ENCODE measurements around the gene SMIM31.

Gene SMIM31

DNA sequence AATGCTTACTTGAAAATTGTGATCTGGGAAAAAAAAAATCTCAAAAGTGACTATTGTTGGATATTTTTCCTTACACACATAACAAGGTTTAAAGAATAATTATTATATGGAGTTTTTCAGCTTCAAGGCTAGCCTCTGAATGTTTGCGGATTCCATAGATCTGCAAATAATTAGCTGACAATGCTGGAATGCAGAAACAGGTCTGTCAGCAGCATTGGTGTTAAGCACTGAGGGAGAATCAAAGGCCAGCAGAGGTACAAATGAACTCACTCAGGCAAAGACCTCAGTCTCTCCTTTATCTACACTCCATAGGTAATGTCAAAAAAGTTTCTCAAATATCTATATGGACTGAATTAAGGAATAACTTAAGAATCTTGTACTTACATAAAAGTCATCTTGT lies 35.1 kb downstream of the SMIM31 start:
- DNase-seq, result no peak

DNA sequence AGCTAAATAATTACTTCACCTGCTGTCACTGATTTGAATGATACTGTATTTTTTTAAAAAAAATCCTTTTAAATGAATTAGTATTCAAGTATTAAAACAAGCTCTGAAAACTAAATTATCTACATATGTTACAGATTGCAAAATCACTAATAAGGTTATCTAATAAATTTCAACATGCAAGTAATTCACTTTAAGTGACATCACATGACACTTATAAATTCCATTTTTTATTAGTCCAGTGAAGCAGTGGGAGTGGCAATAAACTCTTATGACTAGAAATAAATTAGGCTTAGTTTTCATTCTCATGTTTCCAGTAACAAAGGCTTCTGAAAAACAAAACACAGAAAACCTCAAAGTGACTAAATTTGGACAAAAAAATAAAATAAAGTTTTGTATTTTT lies 36.3 kb downstream of the SMIM31 start:
- no peak for DNase-seq

DNA sequence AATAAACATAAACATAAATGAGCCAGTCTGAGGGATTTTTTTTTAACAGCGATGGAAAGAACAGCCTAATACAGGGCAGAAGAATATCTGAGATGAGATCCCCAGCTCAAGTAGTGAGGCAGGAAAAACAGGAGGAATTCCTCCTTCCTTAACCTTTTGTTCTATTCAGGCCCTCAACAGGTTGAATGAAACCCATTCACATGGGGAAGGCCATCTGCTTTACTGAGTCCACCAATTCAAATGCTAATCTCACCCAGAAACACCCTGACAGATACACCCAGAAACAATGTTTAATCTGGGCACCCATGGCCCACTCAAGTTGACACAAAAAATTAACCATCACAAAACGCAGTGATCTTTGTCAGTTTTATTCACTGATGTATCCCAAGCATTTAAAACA lies 45.5 kb downstream of the SMIM31 start:
- no peak for DNase-seq

DNA sequence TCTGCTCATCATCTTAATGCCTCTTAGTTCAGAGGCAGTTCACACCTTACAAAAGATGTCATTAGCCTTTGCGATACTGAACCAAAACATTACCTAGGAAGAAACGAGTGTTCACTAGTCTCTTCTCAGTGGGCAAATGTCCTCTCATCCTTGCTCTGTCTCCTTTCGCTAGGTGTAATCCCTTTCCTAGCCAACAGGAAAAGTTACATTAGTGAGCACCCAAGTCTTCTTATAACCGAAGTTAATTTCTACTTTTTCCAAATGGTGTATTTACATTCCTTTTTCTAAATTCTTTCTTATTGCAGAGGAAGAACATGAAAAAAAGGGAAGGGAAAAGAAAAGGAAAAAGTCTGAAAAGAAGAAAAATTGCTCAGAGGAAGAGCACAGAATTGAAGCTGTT lies 46.9 kb downstream of the SMIM31 start:
- no peak for DNase-seq

DNA sequence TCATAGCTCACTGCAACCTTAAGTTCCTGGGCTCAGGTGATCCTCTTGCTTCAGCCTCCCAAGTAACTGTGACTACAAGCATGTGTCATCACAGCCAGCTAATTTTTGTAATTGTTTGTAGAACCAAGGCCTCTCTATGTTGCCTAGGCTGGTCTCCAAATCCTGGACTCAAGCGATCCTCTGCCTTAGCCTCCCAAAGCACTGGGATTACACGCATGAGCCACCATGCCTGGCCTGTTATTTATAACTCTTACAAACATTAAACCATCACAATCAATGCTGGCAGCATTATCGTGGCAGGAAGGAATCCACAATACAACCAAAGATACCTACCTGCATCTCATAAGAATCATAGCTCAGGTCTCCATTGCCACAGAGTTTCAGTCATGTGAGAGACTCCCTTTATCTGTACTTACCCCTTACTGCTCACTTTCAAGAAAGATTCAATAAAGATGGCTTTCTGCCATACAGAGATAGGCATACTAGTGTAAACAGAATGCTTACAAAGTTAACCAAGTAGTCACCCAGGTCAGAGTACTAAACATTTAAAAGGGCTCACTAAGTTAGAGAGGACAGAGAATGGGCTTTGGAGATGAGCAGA lies 48.5 kb downstream of the SMIM31 start:
- DNase-seq, result no peak

DNA sequence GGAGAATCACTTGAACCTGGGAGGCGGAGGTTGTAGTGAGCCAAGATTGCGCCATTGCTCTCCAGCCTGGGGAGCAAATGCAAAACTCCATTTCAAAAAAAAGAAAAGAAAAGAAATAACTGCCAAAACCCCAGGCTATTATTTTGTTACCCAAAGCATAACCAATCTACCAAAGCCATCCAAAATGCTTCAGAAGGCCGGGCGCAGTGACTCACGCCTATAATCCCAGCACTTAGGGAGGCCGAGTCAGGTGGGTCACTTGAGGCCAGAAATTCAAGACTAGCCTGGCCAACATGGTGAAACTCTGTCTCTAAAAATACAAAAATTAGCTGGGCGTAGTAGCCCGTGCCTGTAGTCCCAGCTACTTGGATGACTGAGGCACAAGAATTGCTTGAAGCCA lies 49.8 kb downstream of the SMIM31 start:
- DNase-seq, result no peak

DNA sequence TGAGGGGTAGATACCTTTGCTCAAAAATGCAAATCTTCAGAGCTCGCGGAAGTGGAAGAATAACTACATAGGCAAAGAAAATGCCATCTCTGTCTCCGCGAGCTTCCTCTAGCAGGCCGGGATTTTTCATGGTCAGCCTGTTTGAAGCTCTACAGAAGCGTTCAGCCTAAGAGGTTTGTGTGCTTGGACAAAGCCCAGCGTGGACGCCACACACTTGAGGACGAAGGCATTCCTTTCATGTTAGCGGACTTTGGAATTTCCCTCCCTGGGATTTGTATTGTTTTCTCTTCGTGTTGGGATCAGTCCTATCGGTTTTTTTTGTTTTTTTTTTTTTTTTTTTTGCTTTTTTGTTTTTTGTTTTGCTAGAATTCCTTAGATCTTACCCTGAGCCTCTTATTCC lies 53.7 kb downstream of the SMIM31 start:
- DNase-seq, result no peak

DNA sequence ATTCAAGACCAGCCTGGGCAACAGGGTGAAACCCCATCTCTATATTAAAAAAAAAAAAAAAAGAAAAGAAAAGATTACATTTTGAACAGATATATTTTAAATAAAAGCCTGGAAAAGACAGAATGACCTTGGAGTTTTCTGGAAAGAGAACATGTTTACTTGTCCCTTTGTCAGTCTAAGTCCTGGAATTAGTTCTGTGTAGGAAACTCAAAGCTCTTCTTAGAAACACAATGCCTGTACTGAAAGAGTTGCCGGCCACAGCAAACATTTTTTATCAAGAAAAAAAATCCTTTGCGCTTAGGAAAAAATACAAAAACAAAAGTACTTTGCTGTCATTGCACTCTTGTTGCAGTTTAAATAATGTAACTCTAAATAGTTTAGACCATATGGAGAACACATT lies 59.6 kb downstream of the SMIM31 start:
- DNase-seq, result no peak

DNA sequence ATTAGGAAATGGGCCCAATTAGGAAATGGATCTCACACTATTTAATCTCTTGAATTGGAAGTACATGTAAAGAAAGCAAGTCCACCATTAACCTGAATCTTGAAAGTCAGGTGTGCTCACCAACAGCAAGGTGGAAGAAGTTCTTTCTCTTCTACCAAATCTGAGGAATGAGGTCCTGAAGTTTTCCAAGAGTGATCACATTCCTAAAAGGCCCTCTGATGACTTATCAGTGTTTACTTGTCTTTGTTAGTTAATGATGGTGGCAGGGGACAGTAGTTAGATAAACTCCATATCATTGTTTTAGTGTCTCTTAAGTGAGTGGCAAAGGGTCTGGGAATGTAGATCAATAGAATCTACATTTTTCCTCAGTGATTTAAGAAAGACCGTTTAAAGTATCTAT lies 61.8 kb downstream of the SMIM31 start:
- no peak for DNase-seq

DNA sequence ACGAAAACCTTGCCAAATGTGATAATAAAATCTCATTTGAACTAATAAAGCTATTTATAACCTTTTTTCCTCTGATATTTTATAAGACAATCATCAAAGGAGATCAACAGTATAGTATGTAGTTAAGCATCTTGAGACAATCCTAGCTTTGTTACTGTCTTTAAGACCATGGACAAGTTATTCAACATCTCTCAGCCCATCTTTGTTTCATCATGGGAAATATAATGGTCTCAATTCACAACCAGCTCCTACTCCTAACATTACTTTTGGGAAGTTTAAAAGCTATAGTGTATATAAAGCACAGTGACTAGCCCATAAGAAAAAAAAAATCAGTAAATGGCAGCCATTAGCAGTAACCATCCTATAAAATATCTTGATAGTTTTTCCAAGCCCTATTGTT lies 65.4 kb downstream of the SMIM31 start:
- no peak for DNase-seq

DNA sequence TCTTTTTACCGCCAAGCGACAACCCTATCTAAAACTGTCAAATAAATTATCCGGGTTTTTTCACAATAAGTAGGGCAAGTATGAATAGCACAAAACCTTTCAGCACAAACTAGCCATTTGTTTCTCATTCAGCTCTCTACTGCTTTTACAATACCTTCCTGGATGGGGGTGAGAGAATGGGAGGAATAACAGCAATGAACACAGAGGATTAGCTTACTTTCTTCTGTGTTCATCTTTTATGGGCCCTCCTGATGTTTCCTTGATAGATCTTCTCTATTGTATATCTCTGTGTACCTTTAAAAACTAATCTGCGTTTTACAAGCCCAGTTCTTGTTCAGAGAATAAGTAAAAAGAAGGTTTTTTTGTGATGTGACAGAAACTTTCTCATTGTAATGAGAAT lies 67.8 kb downstream of the SMIM31 start:
- DNase-seq, result no peak

DNA sequence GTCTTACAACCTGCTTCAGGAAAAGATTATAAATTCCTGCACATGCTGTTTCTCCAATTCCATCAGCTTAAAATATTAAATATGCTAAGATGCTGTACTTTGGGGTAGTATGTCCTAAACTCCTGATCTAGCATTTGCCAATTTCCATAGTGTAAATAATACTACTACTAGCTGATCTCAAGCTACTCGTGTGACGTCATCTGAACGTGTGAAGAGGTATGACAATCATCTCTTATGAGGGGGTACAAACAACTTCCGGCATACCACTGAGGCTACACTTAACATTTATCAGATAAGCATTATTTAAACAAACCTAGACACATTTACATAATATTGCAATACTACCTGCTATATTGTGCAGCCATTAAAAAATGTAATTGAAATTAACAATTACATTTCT lies 70.7 kb downstream of the SMIM31 start:
- no peak for DNase-seq

DNA sequence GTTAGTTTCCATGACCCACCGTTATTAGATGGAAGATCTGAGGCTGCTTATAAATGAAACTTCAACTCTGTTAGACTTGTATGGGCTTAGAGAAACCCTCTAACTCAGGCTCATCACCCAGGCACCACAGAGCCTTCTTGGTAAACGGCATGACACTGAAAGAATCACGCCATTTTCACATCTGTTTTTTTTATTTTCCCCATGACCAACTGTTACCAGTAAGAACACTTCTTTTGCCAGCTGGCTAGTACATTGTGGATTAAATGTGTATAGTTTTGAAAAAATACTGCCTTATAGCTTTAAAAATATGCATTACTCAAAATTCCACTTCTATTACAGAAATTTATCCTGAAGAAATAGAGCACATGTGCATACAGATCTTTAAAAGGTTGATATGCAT lies 75.0 kb downstream of the SMIM31 start:
- DNase-seq, result no peak

DNA sequence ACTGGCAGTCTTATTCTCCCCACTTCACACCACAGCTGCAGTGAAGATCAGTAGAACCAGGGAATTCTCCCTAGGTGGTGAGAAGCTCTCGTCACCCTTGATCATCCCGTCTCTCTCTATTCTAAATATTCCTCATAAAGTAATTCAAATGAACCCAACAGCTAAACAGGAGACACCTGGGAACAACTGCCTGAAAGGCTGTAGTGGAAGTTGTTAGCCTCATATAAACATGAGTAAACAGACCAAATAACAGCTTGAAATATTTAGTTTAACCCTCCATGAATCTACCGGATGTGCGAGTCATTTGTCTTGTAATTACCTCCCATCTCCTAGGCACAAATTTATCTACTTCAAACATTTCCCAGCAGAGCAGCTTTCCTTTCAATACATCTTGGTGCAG lies 92.6 kb downstream of the SMIM31 start:
- no peak for DNase-seq

DNA sequence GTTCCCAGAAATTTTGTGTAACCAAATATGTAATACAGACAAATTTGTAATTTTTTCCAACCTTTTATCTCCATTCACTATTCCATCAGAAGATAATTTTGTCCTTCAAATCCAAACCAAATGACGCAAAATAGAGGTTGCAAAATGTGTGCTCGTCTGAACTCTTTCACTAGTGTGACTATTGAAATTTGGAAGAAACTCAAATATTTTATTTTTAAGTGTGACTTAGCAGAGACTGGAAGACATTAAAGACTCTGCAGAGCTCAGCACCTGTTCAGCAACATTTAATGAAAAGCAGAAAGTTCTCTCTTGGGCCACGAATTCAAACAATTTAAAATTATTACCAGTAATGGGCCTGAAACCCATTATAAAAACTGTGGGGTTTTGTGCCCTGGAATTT lies 93.1 kb downstream of the SMIM31 start:
- no peak for DNase-seq

DNA sequence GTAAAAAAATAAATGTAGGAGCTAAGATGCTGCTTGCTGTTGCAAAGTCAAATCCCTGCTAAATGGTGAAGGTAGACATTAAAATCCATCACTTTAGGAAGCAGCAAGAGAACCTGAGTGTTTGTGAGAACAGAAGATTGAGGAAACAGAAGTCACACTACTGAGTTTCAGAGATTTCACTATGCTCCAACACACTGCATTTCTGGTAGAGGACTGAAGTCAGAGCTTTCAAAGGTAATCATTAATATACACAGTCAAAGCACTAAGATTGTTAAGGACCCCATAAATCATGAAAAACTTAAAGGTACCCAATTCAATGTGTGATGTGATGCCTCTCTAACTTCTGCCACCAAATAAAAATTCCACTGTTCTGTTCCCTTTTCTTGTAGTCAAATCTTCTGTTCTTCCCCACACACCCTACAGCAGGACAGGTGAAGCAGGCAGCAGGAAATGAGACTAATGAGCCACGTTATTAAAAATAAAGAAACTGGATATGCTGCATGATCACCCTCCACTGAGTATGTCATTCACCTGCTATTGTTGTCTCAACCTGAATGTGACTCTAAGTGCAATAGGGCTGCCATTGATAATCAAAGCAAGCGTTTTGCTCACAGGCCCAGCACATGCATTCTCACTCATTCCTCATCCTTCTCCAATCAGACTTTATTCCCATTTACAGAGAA lies 94.2 kb downstream of the SMIM31 start:
- DNase-seq, result no peak
